ENCODE data around the gene FAM168B. TPM values are rescaled to one million over a fixed set of nuclear protein-coding genes. Genes with fewer than 3 reads are reported as not detected.

FAM168B gene
- total RNA-seq, 4 donors from 2014 or later, result 147 to 172 (median 157) TPM

GRCh38 chr2:131037398-131038257 is 55.6 kb downstream of the FAM168B start:
- in situ Hi-C loops (cut with MboI; ENCODE audit: low sequenced_read_pairs in 4 of 4) (no loop called here), intact Hi-C loops (cut with DNase I; ENCODE audit: low total_unique reads) (no loop called here)
- Histone ChIP-seq H3K27me3 (no peaks in the 10 kb centered on the region), H3K36me3 (no peaks in the 10 kb centered on the region), H3K9me3 (no peaks in the 10 kb centered on the region), H3K27ac (no peak overlapping the region), H3K4me3 (no peak overlapping the region), H3K4me1 (peaks cover 5 to 14% of the 10 kb centered on the region in 2 donors)
- ATAC-seq (no peak), DNase-seq (no peak)
- TF ChIP-seq POLR2A (IDR thresholded peaks at IDR 0.05), result no peak
- TF ChIP-seq, protein P1, sequence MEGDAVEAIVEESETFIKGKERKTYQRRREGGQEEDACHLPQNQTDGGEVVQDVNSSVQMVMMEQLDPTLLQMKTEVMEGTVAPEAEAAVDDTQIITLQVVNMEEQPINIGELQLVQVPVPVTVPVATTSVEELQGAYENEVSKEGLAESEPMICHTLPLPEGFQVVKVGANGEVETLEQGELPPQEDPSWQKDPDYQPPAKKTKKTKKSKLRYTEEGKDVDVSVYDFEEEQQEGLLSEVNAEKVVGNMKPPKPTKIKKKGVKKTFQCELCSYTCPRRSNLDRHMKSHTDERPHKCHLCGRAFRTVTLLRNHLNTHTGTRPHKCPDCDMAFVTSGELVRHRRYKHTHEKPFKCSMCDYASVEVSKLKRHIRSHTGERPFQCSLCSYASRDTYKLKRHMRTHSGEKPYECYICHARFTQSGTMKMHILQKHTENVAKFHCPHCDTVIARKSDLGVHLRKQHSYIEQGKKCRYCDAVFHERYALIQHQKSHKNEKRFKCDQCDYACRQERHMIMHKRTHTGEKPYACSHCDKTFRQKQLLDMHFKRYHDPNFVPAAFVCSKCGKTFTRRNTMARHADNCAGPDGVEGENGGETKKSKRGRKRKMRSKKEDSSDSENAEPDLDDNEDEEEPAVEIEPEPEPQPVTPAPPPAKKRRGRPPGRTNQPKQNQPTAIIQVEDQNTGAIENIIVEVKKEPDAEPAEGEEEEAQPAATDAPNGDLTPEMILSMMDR (IDR thresholded peaks at IDR 0.05 in 4 of 5, conservative IDR thresholded peaks at IDR 0.05 in 1 of 5), result no peak

DNA sequence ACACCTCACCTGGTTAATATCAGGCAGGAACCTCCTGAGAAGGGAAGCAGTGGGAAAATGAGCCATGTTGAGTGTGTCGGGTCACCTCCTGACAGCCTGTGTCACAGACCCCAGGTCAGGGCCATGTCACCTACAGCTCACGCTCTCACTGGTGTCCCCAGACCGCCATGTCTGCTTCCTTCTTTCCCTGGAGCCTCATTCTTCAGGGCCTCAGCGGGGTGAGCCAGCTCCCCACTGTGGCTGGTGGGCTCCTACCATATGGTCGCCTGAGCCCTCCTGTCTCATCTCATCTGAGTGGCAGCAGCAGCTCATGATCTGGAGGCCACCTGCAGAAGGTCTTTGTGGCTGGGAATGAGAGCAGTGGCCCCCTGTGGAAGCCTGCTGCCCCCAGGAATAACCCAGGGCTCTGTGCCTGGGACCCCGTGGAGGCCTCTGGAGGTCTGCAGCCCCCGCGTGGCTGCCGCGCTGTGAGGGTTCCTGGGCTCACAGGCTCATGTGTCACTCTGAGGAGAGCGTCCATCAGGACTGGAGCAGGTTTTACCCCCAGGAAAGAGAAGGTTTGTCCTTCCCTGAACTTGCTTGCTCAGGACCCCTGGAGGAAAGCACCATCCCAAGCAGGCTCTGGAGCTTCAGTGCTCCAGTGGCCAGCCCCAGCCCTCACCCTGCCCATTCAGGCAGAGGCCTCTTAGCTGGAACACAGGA is 56.4 kb downstream of the FAM168B start:
- intact Hi-C loops (cut with DNase I; ENCODE audit: low total_unique reads) (no loop called here), in situ Hi-C loops (cut with MboI; ENCODE audit: low sequenced_read_pairs in 4 of 4) (no loop called here)
- Histone ChIP-seq H3K4me1 (peaks cover 5 to 14% of the 10 kb centered on the region in 2 donors), H3K36me3 (no peaks in the 10 kb centered on the region), H3K27ac (no peak overlapping the region), H3K9me3 (no peaks in the 10 kb centered on the region), H3K27me3 (no peaks in the 10 kb centered on the region), H3K4me3 (no peak overlapping the region)
- ATAC-seq (no peak), DNase-seq (no peak)
- TF ChIP-seq, protein P1 (IDR thresholded peaks at IDR 0.05 in 4 of 5, conservative IDR thresholded peaks at IDR 0.05 in 1 of 5), result no peak
- TF ChIP-seq POLR2A (IDR thresholded peaks at IDR 0.05), result no peak

DNA sequence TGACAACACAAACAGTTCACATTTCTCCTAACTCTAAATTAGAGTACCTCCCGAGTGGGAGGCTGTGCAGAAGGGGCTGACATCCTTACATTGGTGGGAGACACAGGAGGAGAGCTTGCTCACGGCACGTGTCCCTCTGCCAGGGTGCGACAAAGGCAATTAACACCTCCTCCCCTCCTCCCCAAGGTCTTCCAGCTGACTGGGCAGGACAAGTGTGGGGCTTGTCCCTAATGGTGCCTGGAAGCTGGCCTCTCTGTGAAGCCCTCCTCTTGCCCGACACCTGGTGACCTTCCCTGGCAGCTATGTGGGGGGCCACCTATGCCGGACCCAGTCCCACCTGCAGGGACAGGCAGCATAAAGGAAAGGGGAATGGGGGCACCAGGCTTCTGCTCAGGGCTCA is 57.0 kb downstream of the FAM168B start:
- Histone ChIP-seq H3K4me1 (peaks cover 5 to 14% of the 10 kb centered on the region in 2 donors), H3K9me3 (no peaks in the 10 kb centered on the region), H3K27me3 (no peaks in the 10 kb centered on the region), H3K4me3 (no peak overlapping the region), H3K36me3 (no peaks in the 10 kb centered on the region), H3K27ac (no peak overlapping the region)
- in situ Hi-C loops (cut with MboI; ENCODE audit: low sequenced_read_pairs in 4 of 4), result no loop called here
- ATAC-seq (no peak), DNase-seq (no peak)
- no peak for TF ChIP-seq POLR2A (IDR thresholded peaks at IDR 0.05)
- TF ChIP-seq, protein P1 (IDR thresholded peaks at IDR 0.05 in 4 of 5, conservative IDR thresholded peaks at IDR 0.05 in 1 of 5), result no peak
- intact Hi-C loops (cut with DNase I; ENCODE audit: low total_unique reads), result no loop called here

DNA sequence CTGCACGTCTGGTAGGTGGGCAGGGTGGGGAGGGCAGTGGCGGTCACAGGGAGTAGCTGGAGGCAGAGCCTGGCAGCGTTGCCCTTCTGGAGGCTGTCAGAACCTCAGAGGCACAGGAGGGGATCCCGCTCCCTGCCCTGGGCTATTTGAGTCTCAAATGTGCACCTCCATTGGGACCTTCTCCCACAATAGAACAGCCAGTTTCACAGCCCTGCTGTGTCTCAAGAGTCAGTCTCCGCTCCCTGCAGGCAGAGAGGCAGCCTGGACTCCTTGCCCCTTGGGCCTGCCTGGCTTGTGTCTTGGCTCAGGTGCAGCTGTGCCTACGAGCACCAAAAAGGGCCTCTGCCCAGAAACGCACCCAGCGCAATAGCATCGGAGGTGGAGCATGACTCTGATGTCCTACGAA is 57.4 kb downstream of the FAM168B start:
- H3K9me3 ChIP-seq, result no peaks in the 10 kb centered on the region
- no peak for DNase-seq
- no peak overlapping the region for H3K4me3 ChIP-seq
- no peaks in the 10 kb centered on the region for H3K27me3 ChIP-seq
- no peak for TF ChIP-seq POLR2A (IDR thresholded peaks at IDR 0.05)
- TF ChIP-seq, protein P1 (IDR thresholded peaks at IDR 0.05 in 4 of 5, conservative IDR thresholded peaks at IDR 0.05 in 1 of 5), result no peak
- in situ Hi-C loops (cut with MboI; ENCODE audit: low sequenced_read_pairs in 4 of 4), result no loop called here
- intact Hi-C loops (cut with DNase I; ENCODE audit: low total_unique reads), result no loop called here
- ATAC-seq, result no peak
- no peak overlapping the region for H3K27ac ChIP-seq
- no peaks in the 10 kb centered on the region for H3K36me3 ChIP-seq
- H3K4me1 ChIP-seq, result peaks cover 5 to 14% of the 10 kb centered on the region in 2 donors

All from gastrocnemius medialis (tissue), 4 donors.